ENCODE results near the gene LRRC57. TPM values are rescaled to one million over a fixed set of nuclear protein-coding genes. Genes with fewer than 3 reads are reported as not detected.

LRRC57 gene
- total RNA-seq, 4 donors from 2014 or later = 20.9 to 46.9 (median 31.8) TPM

- no peak for TF ChIP-seq CTCF (IDR thresholded peaks at IDR 0.05)
- no peak for TF ChIP-seq POLR2AphosphoS5 (IDR thresholded peaks at IDR 0.05)
- TF ChIP-seq POLR2A (IDR thresholded peaks at IDR 0.05) = no peak
- no peak for TF ChIP-seq EP300 (IDR thresholded peaks at IDR 0.05)
- no peaks in the 10 kb centered on the region for H3K27me3 ChIP-seq
- no peaks in the 10 kb centered on the region for H3K9me3 ChIP-seq
- no peak overlapping the region for H3K27ac ChIP-seq
- H3K4me3 ChIP-seq = no peak overlapping the region
- WGBS = 84% methylated on average over 10 of the region's 10 CpGs
- DNase-seq (ENCODE audit: low spot score in 2 of 2) = no peak
- no peaks in the 10 kb centered on the region for H3K36me3 ChIP-seq
- peaks cover 13% of the 10 kb centered on the region for H3K4me1 ChIP-seq
These were observed 42.8 kb upstream of the LRRC57 start for GRCh38 chr15:42591238-42591934.

GRCh38 chr15:42590619-42591237 is 42.1 kb upstream of the LRRC57 start:
- Histone ChIP-seq H3K4me3 (no peak overlapping the region), H3K27me3 (no peaks in the 10 kb centered on the region), H3K4me1 (peaks cover 10% of the 10 kb centered on the region), H3K9me3 (no peaks in the 10 kb centered on the region), H3K27ac (no peak overlapping the region), H3K36me3 (no peaks in the 10 kb centered on the region)
- TF ChIP-seq CTCF (IDR thresholded peaks at IDR 0.05) (no peak), EP300 (IDR thresholded peaks at IDR 0.05) (no peak)
- 91% methylated on average over 5 of the region's 5 CpGs for WGBS
- DNase-seq (ENCODE audit: low spot score in 2 of 2) = no peak

- Histone ChIP-seq H3K27me3 (no peaks in the 10 kb centered on the region), H3K27ac (no peak overlapping the region), H3K36me3 (no peaks in the 10 kb centered on the region), H3K4me3 (no peak overlapping the region), H3K9me3 (no peaks in the 10 kb centered on the region), H3K4me1 (peaks cover 31% of the 10 kb centered on the region)
- TF ChIP-seq POLR2AphosphoS5 (IDR thresholded peaks at IDR 0.05) (no peak), POLR2A (IDR thresholded peaks at IDR 0.05) (no peak), CTCF (IDR thresholded peaks at IDR 0.05) (no peak), EP300 (IDR thresholded peaks at IDR 0.05) (no peak)
- 67% methylated on average over 4 of the region's 4 CpGs for WGBS
- no peak for DNase-seq (ENCODE audit: low spot score in 2 of 2)
These were observed 35.6 kb upstream of the LRRC57 start for GRCh38 chr15:42584031-42584765.

- H3K4me3 ChIP-seq = no peak overlapping the region
- no peak for TF ChIP-seq POLR2A (IDR thresholded peaks at IDR 0.05)
- no peak for TF ChIP-seq CTCF (IDR thresholded peaks at IDR 0.05)
- TF ChIP-seq EP300 (IDR thresholded peaks at IDR 0.05) = no peak
- no peak for TF ChIP-seq POLR2AphosphoS5 (IDR thresholded peaks at IDR 0.05)
- DNase-seq (ENCODE audit: low spot score in 2 of 2) = no peak
- H3K9me3 ChIP-seq = no peaks in the 10 kb centered on the region
- no peaks in the 10 kb centered on the region for H3K36me3 ChIP-seq
- no peak overlapping the region for H3K27ac ChIP-seq
- WGBS = 83% methylated on average over 8 of the region's 8 CpGs
- H3K4me1 ChIP-seq = peaks cover 35% of the 10 kb centered on the region
- H3K27me3 ChIP-seq = no peaks in the 10 kb centered on the region
These were observed 34.2 kb upstream of the LRRC57 start for GRCh38 chr15:42582569-42583375.
